ENCODE data around the gene SETBP1. TPM values are rescaled to one million over a fixed set of nuclear protein-coding genes. Genes with fewer than 3 reads are reported as not detected.
"Not testable (repeated sequence)": the region's sequence is repeated elsewhere in the genome, so short reads cannot be mapped to it uniquely, and the experiment has no call there.

The SETBP1 gene
- total and polyA plus RNA-seq, 8 donors: 19.7 to 27.5 (median 21.5) TPM

GRCh38 chr18:44795241-44795640, 114.6 kb downstream of the SETBP1 start:
- TF ChIP-seq CTCF (IDR thresholded peaks at IDR 0.05): no peak
- Histone ChIP-seq H3K4me3 (no peak overlapping the region), H3K27ac (no peak overlapping the region), H3K27me3 (no peaks in the 10 kb centered on the region), H3K4me1 (peaks cover 1 to 16% of the 10 kb centered on the region in 2 donors), H3K36me3 (no peaks in the 10 kb centered on the region), H3K9me3 (no peaks in the 10 kb centered on the region)
- ATAC-seq (no peak), DNase-seq (no peak)
- intact Hi-C loops (cut with DNase I): no loop called here

GRCh38 chr18:44796429-44797428, 116.0 kb downstream of the SETBP1 start:
- no peak overlapping the region for H3K27ac ChIP-seq
- H3K9me3 ChIP-seq: no peaks in the 10 kb centered on the region
- H3K4me1 ChIP-seq: peaks cover 0 to 16% of the 10 kb centered on the region in 2 donors
- no peaks in the 10 kb centered on the region for H3K36me3 ChIP-seq
- no peak overlapping the region for H3K4me3 ChIP-seq
- no peak for TF ChIP-seq CTCF (IDR thresholded peaks at IDR 0.05)
- DNase-seq (no peak), ATAC-seq (no peak)
- H3K27me3 ChIP-seq: no peaks in the 10 kb centered on the region
- intact Hi-C loops (cut with DNase I): no loop called here

- intact Hi-C loops (cut with DNase I): no loop called here
- TF ChIP-seq CTCF (IDR thresholded peaks at IDR 0.05): no peak
- DNase-seq (no peak), ATAC-seq (peak; percentile 64)
- Histone ChIP-seq H3K36me3 (no peaks in the 10 kb centered on the region), H3K27me3 (no peaks in the 10 kb centered on the region), H3K4me1 (peaks cover 0 to 3% of the 10 kb centered on the region in 2 donors), H3K27ac (no peak overlapping the region), H3K4me3 (no peak overlapping the region), H3K9me3 (no peaks in the 10 kb centered on the region)
These were observed 117.9 kb downstream of the SETBP1 start for GRCh38 chr18:44798433-44799048.

- TF ChIP-seq CTCF (IDR thresholded peaks at IDR 0.05): no peak
- Histone ChIP-seq H3K27me3 (no peaks in the 10 kb centered on the region), H3K4me3 (no peak overlapping the region), H3K27ac (no peak overlapping the region), H3K9me3 (no peaks in the 10 kb centered on the region), H3K36me3 (no peaks in the 10 kb centered on the region), H3K4me1 (peaks cover 0 to 3% of the 10 kb centered on the region in 2 donors)
- no peak for ATAC-seq
- intact Hi-C loops (cut with DNase I): no loop called here
- DNase-seq: no peak
These were observed 118.8 kb downstream of the SETBP1 start for GRCh38 chr18:44799382-44799906.

GRCh38 chr18:44799907-44800421, 119.3 kb downstream of the SETBP1 start:
- no peak overlapping the region for H3K27ac ChIP-seq
- H3K4me1 ChIP-seq: peaks cover 0 to 3% of the 10 kb centered on the region in 2 donors
- no peaks in the 10 kb centered on the region for H3K27me3 ChIP-seq
- ATAC-seq (no peak), DNase-seq (no peak)
- no peaks in the 10 kb centered on the region for H3K36me3 ChIP-seq
- TF ChIP-seq CTCF (IDR thresholded peaks at IDR 0.05): no peak
- intact Hi-C loops (cut with DNase I): no loop called here
- no peak overlapping the region for H3K4me3 ChIP-seq
- no peaks in the 10 kb centered on the region for H3K9me3 ChIP-seq

GRCh38 chr18:44800766-44801165, 120.1 kb downstream of the SETBP1 start:
- H3K4me3 ChIP-seq; ATAC-seq; H3K27ac ChIP-seq; H3K4me1 ChIP-seq; H3K27me3 ChIP-seq; H3K9me3 ChIP-seq; intact Hi-C loops (cut with DNase I); H3K36me3 ChIP-seq; DNase-seq: not testable (repeated sequence)

All from left lung (tissue), 10 donors.